Measurements from ENCODE around the gene PHLDA1. TPM values are rescaled to one million over a fixed set of nuclear protein-coding genes. Genes with fewer than 3 reads are reported as not detected.

Gene PHLDA1
- total and polyA plus RNA-seq, 9 of the 15 experiments (the other 6 are each of a cell fraction or from before 2014, with no cell fraction given) = 0.15 to 2.9 (median 0.54) TPM

- TF ChIP-seq ZBTB2 (IDR thresholded peaks at IDR 0.05) = no peak
- TF ChIP-seq HMGXB4 (CRISPR knock-in tag; IDR thresholded peaks at IDR 0.05) = no peak
- no peak for TF ChIP-seq HMG20B (CRISPR knock-in tag; IDR thresholded peaks at IDR 0.05)
- no peak for TF ChIP-seq DMBX1 (CRISPR knock-in tag; IDR thresholded peaks at IDR 0.05; ENCODE audit: borderline replicate concordance)
- TF ChIP-seq USF1 (CRISPR knock-in tag; IDR thresholded peaks at IDR 0.05) = peak; percentile 32; the same call in 1 of the 2 replicates
- TF ChIP-seq RNF2 (IDR thresholded peaks at IDR 0.05) = 0 out of 2 replicates have a peak, but pooled peaks have one; percentile 3
- TF ChIP-seq ZBTB8A (IDR thresholded peaks at IDR 0.05; ENCODE audit: partially characterized antibody) = no peak
- no peak for TF ChIP-seq ZNF174 (CRISPR knock-in tag; IDR thresholded peaks at IDR 0.05)
- TF ChIP-seq SIN3A (IDR thresholded peaks at IDR 0.05; ENCODE audit: borderline replicate concordance in 2 of 2, control insufficient read depth in 1 of 2, low read depth in 2 of 2, low read length in 2 of 2) = no peak
- no peak for TF ChIP-seq U2AF1 (optimal IDR thresholded peaks at IDR 0.05; ENCODE audit: low read depth, low read length)
- peak; percentile 64; the same call in 1 of the 2 replicates for TF ChIP-seq POLR2G (IDR thresholded peaks at IDR 0.05; ENCODE audit: low read depth, low read length)
- no peak for TF ChIP-seq AFF1 (IDR thresholded peaks at IDR 0.05; ENCODE audit: low read depth in 1 of 2, partially characterized antibody in 2 of 2)
- TF ChIP-seq ZNF589 (CRISPR knock-in tag; IDR thresholded peaks at IDR 0.05; ENCODE audit: low read depth) = no peak
- peak; percentile 52 for TF ChIP-seq KDM5B (IDR thresholded peaks at IDR 0.05; ENCODE audit: insufficient replicate concordance, low read depth, low read length)
- no peak for TF ChIP-seq HDAC6 (IDR thresholded peaks at IDR 0.05; ENCODE audit: low read depth, low read length)
Observed at GRCh38 chr12:76030341-76031080, 1.1 kb downstream of the PHLDA1 start (continued).

Data from K562 (cell line).